SK-N-MC (cell line): ENCODE measurements around the gene CCL7.

Experiments used
- EZH2 ChIP-seq: fragments of 200-600 bp; sonication (generic); IDR thresholded peaks from one replicate; pipeline ENCODE4 v1.6.1; 2017; ENCODE audit warnings: antibody characterized with exemption
- POLR2AphosphoS5 ChIP-seq: IDR thresholded peaks from 2 replicates; pipeline ENCODE4 v1.6.1; 2012; ENCODE audit warnings: mild to moderate bottlenecking, low read depth, low read length, borderline replicate concordance

DNA sequence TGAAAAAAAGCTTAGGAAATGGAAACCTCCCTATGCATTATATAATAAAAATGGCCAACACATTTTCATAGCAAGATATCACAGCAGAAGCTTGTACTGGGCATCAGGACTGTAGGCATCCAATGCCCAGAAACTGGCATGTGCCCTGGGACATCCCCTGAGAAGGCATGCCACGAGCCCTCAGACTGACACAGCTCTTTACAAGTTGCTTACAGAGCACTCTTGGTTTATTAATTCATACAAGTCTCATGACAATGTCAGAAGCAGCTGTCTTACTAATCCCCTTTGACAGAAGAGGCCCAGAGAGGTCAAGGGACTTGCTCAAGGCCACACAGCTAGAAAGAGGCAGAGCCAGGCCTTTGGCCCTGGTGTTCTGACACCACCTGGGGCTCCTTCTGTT lies 20.5 kb upstream of the CCL7 start:
- TF ChIP-seq POLR2AphosphoS5, result no peak
- no peak for TF ChIP-seq EZH2
